ENCODE measurements around the gene SYTL3. TPM values are rescaled to one million over a fixed set of nuclear protein-coding genes. Genes with fewer than 3 reads are reported as not detected.

SYTL3 gene
- total RNA-seq, 1 experiment from 2014 or later = 0.86 TPM

DNA sequence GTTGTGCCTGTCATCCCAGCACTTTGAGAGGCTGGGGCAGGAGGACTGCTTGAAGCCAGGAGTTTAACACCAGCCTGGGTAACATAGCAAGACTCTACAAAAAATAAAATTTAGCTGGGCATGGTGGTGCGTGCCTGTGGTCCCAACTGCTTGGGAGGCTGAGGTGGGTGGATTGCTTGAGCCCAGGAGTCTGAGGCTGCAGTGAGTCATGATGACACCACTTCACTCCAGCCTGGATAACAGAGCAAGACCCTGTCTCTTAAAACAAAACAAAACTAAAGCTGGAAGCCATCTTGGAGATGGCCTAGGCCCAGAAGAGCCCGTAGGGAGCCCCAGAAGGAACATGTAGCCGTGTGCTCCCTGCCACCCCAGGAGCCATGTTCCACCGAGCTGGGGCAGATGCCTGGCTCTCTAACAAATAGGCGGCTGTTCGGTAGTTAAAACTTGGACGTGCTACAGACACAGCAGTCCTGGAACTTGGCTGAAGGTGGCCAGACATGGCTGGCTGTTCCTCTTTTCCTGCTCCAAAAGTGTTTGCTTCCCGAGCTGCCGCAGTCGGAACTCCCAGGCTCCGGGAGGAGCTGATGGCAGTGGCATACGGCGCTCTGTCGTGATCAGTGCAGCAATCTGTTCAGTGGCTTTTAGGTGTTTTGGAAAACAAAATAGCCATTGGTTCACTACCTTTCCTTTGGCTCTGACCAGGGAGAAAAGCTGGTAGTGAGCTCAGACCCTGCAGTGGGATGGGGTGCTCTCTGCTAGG is 42.3 kb upstream of the SYTL3 start:
- no peaks in the 10 kb centered on the region for H3K9me3 ChIP-seq
- no TSS peak for BruUV-seq (replicated peaks)
- intact Hi-C loops (cut with micrococcal nuclease; ENCODE audit: unreplicated experiment) = loop anchor here (2.0 kb wide), 1 partner anchor 71 kb away; no protein-coding TSS in a partner anchor
- peaks cover 25% of the 10 kb centered on the region for H3K4me1 ChIP-seq
- Mint-ChIP-seq H3K4me1 (ENCODE audit: low read depth, unreplicated experiment) (peaks cover 39% of the 10 kb centered on the region), H3K4me3 (ENCODE audit: unreplicated experiment) (no peak overlapping the region), H3K27ac (ENCODE audit: unreplicated experiment) (no peak overlapping the region), H3K27me3 (ENCODE audit: insufficient read depth, unreplicated experiment) (no peaks in the 10 kb centered on the region), H3K9me3 (ENCODE audit: unreplicated experiment) (no peaks in the 10 kb centered on the region), H3K36me3 (ENCODE audit: insufficient read depth, unreplicated experiment) (peaks cover 54% of the 10 kb centered on the region)
- ChIA-PET CTCF (no interaction called here), POLR2A (no interaction called here)
- no peaks in the 10 kb centered on the region for H3K27me3 ChIP-seq (replicated peaks; ENCODE audit: control insufficient read depth, insufficient read depth, low read length)
- DNase-seq = no peak
- no peak overlapping the region for H3K4me3 ChIP-seq (ENCODE audit: low read depth, low read length)
- peaks cover 4% of the 10 kb centered on the region for H3K36me3 ChIP-seq (ENCODE audit: control insufficient read depth, insufficient read depth, low read length)
- TF ChIP-seq, protein P1, sequence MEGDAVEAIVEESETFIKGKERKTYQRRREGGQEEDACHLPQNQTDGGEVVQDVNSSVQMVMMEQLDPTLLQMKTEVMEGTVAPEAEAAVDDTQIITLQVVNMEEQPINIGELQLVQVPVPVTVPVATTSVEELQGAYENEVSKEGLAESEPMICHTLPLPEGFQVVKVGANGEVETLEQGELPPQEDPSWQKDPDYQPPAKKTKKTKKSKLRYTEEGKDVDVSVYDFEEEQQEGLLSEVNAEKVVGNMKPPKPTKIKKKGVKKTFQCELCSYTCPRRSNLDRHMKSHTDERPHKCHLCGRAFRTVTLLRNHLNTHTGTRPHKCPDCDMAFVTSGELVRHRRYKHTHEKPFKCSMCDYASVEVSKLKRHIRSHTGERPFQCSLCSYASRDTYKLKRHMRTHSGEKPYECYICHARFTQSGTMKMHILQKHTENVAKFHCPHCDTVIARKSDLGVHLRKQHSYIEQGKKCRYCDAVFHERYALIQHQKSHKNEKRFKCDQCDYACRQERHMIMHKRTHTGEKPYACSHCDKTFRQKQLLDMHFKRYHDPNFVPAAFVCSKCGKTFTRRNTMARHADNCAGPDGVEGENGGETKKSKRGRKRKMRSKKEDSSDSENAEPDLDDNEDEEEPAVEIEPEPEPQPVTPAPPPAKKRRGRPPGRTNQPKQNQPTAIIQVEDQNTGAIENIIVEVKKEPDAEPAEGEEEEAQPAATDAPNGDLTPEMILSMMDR (IDR thresholded peaks at IDR 0.05; ENCODE audit: insufficient read depth in 1 of 2, low read depth in 1 of 2, low read length in 1 of 2, severe bottlenecking in 1 of 2, unreplicated experiment in 1 of 2) = no peak

DNA sequence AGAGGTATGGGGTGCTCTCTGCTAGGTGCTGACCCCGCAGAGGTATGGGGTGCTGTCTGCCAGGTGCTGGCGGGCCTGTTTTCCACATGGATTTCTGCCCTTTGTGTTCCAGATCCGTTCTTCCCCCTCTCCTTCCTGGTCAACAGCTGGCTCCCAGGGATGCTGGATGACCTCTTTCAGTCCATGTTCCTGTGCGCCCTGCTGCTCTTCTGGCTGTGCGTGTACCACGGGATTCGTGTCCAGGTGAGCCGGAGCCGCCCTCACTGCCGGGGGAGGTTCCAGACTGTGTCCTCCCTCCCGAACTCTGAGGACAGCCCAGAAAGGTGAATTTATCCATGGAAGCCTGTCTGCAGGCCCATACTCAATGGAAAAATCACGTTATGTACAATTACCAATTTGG is 41.6 kb upstream of the SYTL3 start:
- Mint-ChIP-seq H3K27ac (ENCODE audit: unreplicated experiment) (no peak overlapping the region), H3K4me1 (ENCODE audit: low read depth, unreplicated experiment) (peaks cover 41% of the 10 kb centered on the region), H3K36me3 (ENCODE audit: insufficient read depth, unreplicated experiment) (peaks cover 57% of the 10 kb centered on the region), H3K9me3 (ENCODE audit: unreplicated experiment) (no peaks in the 10 kb centered on the region), H3K27me3 (ENCODE audit: insufficient read depth, unreplicated experiment) (no peaks in the 10 kb centered on the region), H3K4me3 (ENCODE audit: unreplicated experiment) (no peak overlapping the region)
- Histone ChIP-seq H3K36me3 (ENCODE audit: control insufficient read depth, insufficient read depth, low read length) (peaks cover 4% of the 10 kb centered on the region), H3K4me1 (peaks cover 31% of the 10 kb centered on the region), H3K27me3 (replicated peaks; ENCODE audit: control insufficient read depth, insufficient read depth, low read length) (no peaks in the 10 kb centered on the region), H3K9me3 (no peaks in the 10 kb centered on the region), H3K4me3 (ENCODE audit: low read depth, low read length) (no peak overlapping the region)
- ChIA-PET POLR2A (no interaction called here), CTCF (no interaction called here)
- TF ChIP-seq, protein P1 (IDR thresholded peaks at IDR 0.05; ENCODE audit: insufficient read depth in 1 of 2, low read depth in 1 of 2, low read length in 1 of 2, severe bottlenecking in 1 of 2, unreplicated experiment in 1 of 2) = no peak
- intact Hi-C loops (cut with micrococcal nuclease; ENCODE audit: unreplicated experiment) = loop anchor here (2.0 kb wide), 1 partner anchor 71 kb away; no protein-coding TSS in a partner anchor
- no peak for DNase-seq
- no TSS peak for BruUV-seq (replicated peaks)

DNA sequence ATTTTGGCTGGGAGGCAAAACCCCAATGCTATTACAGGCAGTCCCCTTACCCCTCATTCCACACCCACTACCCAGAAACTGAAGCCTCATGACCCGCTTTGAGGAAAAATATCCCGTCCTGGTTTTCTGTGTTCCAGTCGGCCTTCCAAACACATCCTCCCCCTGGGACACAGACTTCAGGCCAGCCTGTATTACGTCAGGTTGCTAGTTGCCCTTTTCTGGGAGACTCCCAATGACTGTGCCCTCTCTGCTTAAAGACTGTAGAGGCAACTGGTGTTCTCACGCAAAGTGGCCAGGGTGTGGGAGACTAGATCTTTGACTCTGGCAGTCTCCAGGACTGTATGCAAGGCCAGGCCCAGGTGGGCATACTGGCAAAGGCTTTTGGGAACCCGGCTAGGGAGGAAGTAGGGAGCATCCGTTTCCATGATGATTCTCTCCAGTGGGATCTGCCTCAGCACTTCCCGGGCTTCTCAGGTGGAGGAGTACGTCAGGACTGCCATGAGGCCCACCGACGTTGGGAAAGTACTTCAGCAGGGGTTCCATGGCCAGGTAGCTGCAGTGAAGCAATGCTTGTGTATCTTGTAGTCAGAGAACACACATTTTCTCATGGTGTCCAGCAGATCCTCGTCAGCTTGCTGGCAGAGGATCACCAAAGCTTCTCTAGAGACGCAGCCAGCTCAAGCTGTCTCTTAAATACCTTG is 40.2 kb upstream of the SYTL3 start:
- Mint-ChIP-seq H3K27ac (ENCODE audit: unreplicated experiment) (peak overlapping the region; percentile 75), H3K4me3 (ENCODE audit: unreplicated experiment) (no peak overlapping the region), H3K36me3 (ENCODE audit: insufficient read depth, unreplicated experiment) (peaks cover 49% of the 10 kb centered on the region), H3K9me3 (ENCODE audit: unreplicated experiment) (no peaks in the 10 kb centered on the region), H3K4me1 (ENCODE audit: low read depth, unreplicated experiment) (peaks cover 41% of the 10 kb centered on the region), H3K27me3 (ENCODE audit: insufficient read depth, unreplicated experiment) (no peaks in the 10 kb centered on the region)
- Histone ChIP-seq H3K4me1 (peaks cover 35% of the 10 kb centered on the region), H3K36me3 (ENCODE audit: control insufficient read depth, insufficient read depth, low read length) (peaks cover 4% of the 10 kb centered on the region), H3K9me3 (no peaks in the 10 kb centered on the region), H3K27me3 (replicated peaks; ENCODE audit: control insufficient read depth, insufficient read depth, low read length) (no peaks in the 10 kb centered on the region), H3K4me3 (ENCODE audit: low read depth, low read length) (no peak overlapping the region)
- BruUV-seq (replicated peaks) = no TSS peak
- ChIA-PET POLR2A (no interaction called here), CTCF (no interaction called here)
- DNase-seq = no peak
- intact Hi-C loops (cut with micrococcal nuclease; ENCODE audit: unreplicated experiment) = loop anchor here (2.0 kb wide), 2 partner anchors 73 to 395 kb away; no protein-coding TSS in a partner anchor
- TF ChIP-seq, protein P1 (IDR thresholded peaks at IDR 0.05; ENCODE audit: insufficient read depth in 1 of 2, low read depth in 1 of 2, low read length in 1 of 2, severe bottlenecking in 1 of 2, unreplicated experiment in 1 of 2) = no peak

Data from Caco-2 (cell line).